ENCODE results near the gene ABCD1. TPM values are rescaled to one million over a fixed set of nuclear protein-coding genes. Genes with fewer than 3 reads are reported as not detected.

ABCD1 gene
- total RNA-seq, 1 experiment from 2014 or later = 3.5 TPM

DNA sequence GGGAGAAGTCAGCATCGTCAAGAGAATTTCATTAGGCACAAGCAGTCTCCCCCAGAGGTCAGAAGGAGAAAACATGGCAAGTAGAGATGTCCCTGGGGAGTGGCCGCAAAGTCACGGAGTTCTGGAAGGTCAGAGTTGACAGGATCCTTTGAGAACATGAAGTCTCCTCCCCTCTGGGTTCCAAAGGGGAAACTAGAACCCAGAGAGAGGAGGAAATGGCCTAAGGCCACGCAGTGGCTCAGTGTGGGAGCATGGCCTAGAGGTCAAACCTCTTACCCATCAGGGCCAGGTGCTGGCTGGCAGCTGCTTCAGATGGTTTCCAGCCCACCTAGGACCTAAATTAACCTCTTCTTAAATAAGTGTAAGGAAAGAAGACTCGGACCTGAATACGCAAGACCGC, 68.6 kb downstream of the ABCD1 start:
- DNase-seq (ENCODE audit: unreplicated experiment) = no peak

More for the DNA sequence above, 68.6 kb downstream of the ABCD1 start:
- intact Hi-C loops (cut with micrococcal nuclease) = no loop called here
- Mint-ChIP-seq H3K36me3 (ENCODE audit: insufficient read depth, unreplicated experiment) (peaks cover 15% of the 10 kb centered on the region), H3K27ac (ENCODE audit: low read depth, unreplicated experiment) (peak overlapping the region; percentile 91), H3K4me3 (ENCODE audit: unreplicated experiment) (peak overlapping the region; percentile 91), H3K27me3 (ENCODE audit: insufficient read depth, unreplicated experiment) (no peaks in the 10 kb centered on the region), H3K9me3 (ENCODE audit: unreplicated experiment) (no peaks in the 10 kb centered on the region), H3K4me1 (ENCODE audit: insufficient read depth, unreplicated experiment) (no peaks in the 10 kb centered on the region)
- BruUV-seq (replicated peaks) = no TSS peak
- TF ChIP-seq, protein P1, sequence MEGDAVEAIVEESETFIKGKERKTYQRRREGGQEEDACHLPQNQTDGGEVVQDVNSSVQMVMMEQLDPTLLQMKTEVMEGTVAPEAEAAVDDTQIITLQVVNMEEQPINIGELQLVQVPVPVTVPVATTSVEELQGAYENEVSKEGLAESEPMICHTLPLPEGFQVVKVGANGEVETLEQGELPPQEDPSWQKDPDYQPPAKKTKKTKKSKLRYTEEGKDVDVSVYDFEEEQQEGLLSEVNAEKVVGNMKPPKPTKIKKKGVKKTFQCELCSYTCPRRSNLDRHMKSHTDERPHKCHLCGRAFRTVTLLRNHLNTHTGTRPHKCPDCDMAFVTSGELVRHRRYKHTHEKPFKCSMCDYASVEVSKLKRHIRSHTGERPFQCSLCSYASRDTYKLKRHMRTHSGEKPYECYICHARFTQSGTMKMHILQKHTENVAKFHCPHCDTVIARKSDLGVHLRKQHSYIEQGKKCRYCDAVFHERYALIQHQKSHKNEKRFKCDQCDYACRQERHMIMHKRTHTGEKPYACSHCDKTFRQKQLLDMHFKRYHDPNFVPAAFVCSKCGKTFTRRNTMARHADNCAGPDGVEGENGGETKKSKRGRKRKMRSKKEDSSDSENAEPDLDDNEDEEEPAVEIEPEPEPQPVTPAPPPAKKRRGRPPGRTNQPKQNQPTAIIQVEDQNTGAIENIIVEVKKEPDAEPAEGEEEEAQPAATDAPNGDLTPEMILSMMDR (IDR thresholded peaks at IDR 0.05; ENCODE audit: unreplicated experiment) = no peak
- ChIA-PET POLR2A (interaction anchor here (0.6 to 3.1 kb wide), 6 partner anchors 13 to 194 kb away, joined by 3 to 25 read pairs (median 6); partner anchors contain the start of gene HCFC1), CTCF (no interaction called here)

Other genes starting within 250 kb of the ABCD1 start
- 1.3 and 1.4 TPM in 2 replicates for gene BGN, start 229.9 kb upstream of the ABCD1 start, total RNA-seq (2022)
- gene ATP2B3, start 207.2 kb upstream of the ABCD1 start, total RNA-seq (2022) = not detected in 2 replicates
- 20.9 and 21.7 TPM in 2 replicates for gene CCNQ, start 125.7 kb upstream of the ABCD1 start, total RNA-seq (2022)
- not detected in 2 replicates for gene DUSP9, start 77.7 kb upstream of the ABCD1 start, total RNA-seq (2022)
- not detected in 2 replicates for gene PNCK, start 51.0 kb upstream of the ABCD1 start, total RNA-seq (2022)
- 59.9 and 66.6 TPM in 2 replicates for gene SLC6A8, start 36.9 kb upstream of the ABCD1 start, total RNA-seq (2022)
- gene BCAP31, start 469 bp upstream of the ABCD1 start, total RNA-seq (2022) = 197 and 203 TPM in 2 replicates
- 7.2 and 13.5 TPM in 2 replicates for gene PLXNB3, start 39.4 kb downstream of the ABCD1 start, total RNA-seq (2022)
- not detected in 2 replicates for gene SRPK3, start 56.2 kb downstream of the ABCD1 start, total RNA-seq (2022)
- 56.5 and 65.4 TPM in 2 replicates for gene IDH3G, start 69.5 kb downstream of the ABCD1 start, total RNA-seq (2022)
- gene SSR4, start 69.8 kb downstream of the ABCD1 start, total RNA-seq (2022) = 328 and 371 TPM in 2 replicates
- 0.29 TPM in 1 of 2 replicates, not detected in the other for gene PDZD4, start 105.7 kb downstream of the ABCD1 start, total RNA-seq (2022)
- gene L1CAM, start 161.3 kb downstream of the ABCD1 start, total RNA-seq (2022) = 20.7 and 41.0 TPM in 2 replicates
- not detected in 2 replicates for gene AVPR2, start 179.8 kb downstream of the ABCD1 start, total RNA-seq (2022)
- 2.3 and 2.6 TPM in 2 replicates for gene ARHGAP4, start 201.4 kb downstream of the ABCD1 start, total RNA-seq (2022)
- 166 and 196 TPM in 2 replicates for gene NAA10, start 210.2 kb downstream of the ABCD1 start, total RNA-seq (2022)
- gene RENBP, start 219.8 kb downstream of the ABCD1 start, total RNA-seq (2022) = 0.23 TPM in 1 of 2 replicates, not detected in the other
- 40.3 and 44.5 TPM in 2 replicates for gene HCFC1, start 247.0 kb downstream of the ABCD1 start, total RNA-seq (2022)
- gene TMEM187, start 247.9 kb downstream of the ABCD1 start, total RNA-seq (2022) = 9.3 and 10.9 TPM in 2 replicates

Data from MCF 10A (cell line).